Natural killer cell treated with Interleukin-12 subunit alpha and Interleukin-12 subunit beta and Interleukin-15 and Interleukin-18, amount 100 ng/mL, for 72 hours (primary cell): ENCODE results near the gene SETD3. TPM values are rescaled to one million over a fixed set of nuclear protein-coding genes. Genes with fewer than 3 reads are reported as not detected.
A peak's percentile ranks its signal among the peaks of the same experiment; 100 is the strongest.

Source experiments
- ATAC-seq, 2 donors: fragments of 150-1000 bp; cut with Tn5 transposase in 1 of 2; sonication (Bioruptor Pico), chemical (Tn5 transposase) in 1 of 2; 2 replicates each; pipeline ENCODE4 v1.10.0; 2021
- DNase-seq: peaks from one replicate; pipeline ENCODE4 v3.0.0; 2022; ENCODE audit warnings: low spot score
- H3K27ac Mint-ChIP-seq, 2 donors: 1 replicate in 1 of 2; 2 replicates in 1 of 2; pipeline ENCODE4 v1.8.0; 2022; ENCODE audit warnings: mixed read lengths in 2 of 2, mild to moderate bottlenecking in 1 of 2, moderate library complexity in 1 of 2
- H3K27me3 Mint-ChIP-seq, 2 donors: 1 replicate in 1 of 2; 2 replicates in 1 of 2; pipeline ENCODE4 v1.8.0; 2022; ENCODE audit warnings: mixed read lengths in 2 of 2
- H3K36me3 Mint-ChIP-seq: one replicate; pipeline ENCODE4 v1.8.0; 2022; ENCODE audit warnings: mixed read lengths
- H3K4me1 Mint-ChIP-seq, 2 donors: 1 replicate in 1 of 2; 2 replicates in 1 of 2; pipeline ENCODE4 v1.8.0; 2022; ENCODE audit warnings: low read depth in 2 of 2, mixed read lengths in 2 of 2, mild to moderate bottlenecking in 1 of 2
- H3K4me3 Mint-ChIP-seq: one replicate; pipeline ENCODE4 v1.8.0; 2022; ENCODE audit warnings: mixed read lengths
- H3K9me3 Mint-ChIP-seq: 2 replicates; pipeline ENCODE4 v1.8.0; 2022; ENCODE audit warnings: mixed read lengths
- total RNA-seq, 2 donors: library from RNA; stranded (reverse); gene quantifications; one replicate each; pipeline ENCODE4 v1.2.3, GENCODE V29; 2022

SETD3 gene
- total RNA-seq, 2 donors from 2014 or later, result 80.6 to 96.7 TPM

- H3K4me3 Mint-ChIP-seq, result no peak overlapping the region
- H3K4me1 Mint-ChIP-seq, result peaks cover 37 to 47% of the 10 kb centered on the region in 2 donors
- H3K27ac Mint-ChIP-seq, result peak overlapping the region in 1 of 2 donors; percentile 20
- ATAC-seq, result no peak
- no peak for DNase-seq
- no peaks in the 10 kb centered on the region for H3K36me3 Mint-ChIP-seq
- H3K9me3 Mint-ChIP-seq, result no peaks in the 10 kb centered on the region
- H3K27me3 Mint-ChIP-seq, result no peaks in the 10 kb centered on the region
Measured at GRCh38 chr14:99484106-99484505, 3.4 kb upstream of the SETD3 start.

DNA sequence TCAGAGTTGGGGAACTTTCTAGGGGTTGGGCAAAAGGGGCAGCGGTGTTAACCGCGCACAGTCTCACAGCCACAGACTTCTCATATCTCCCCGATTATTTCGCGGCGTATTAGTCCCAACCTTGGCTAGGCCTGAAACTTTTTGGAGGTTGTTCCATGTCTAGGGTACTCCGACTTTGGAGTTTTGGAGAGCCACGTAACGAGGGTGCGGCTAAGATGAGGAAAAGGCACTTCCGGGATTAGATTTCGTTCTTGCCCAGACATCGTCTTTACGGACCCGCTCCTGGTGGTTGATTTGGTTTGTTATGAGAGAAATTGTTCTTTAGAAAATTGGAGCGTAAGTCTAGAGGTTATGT lies 1.1 kb upstream of the SETD3 start:
- DNase-seq, result no peak

GRCh38 chr14:99480917-99481744 lies 472 bp upstream of the SETD3 start, which contains the start of gene CCNK:
Gene CCNK (plus strand): TSS chr14:99481409. CDS start chr14:99492678, 11,269 bp downstream.
- DNase-seq (peak; percentile 100), ATAC-seq (peak; percentile 94 to 96)
- Mint-ChIP-seq H3K4me3 (peak within 1 kb of the TSS; percentile 89), H3K9me3 (no peaks in the 10 kb centered on the region), H3K27me3 (no peaks in the 10 kb centered on the region), H3K27ac (peak within 1 kb of the TSS; percentile 91 to 97), H3K4me1 (peaks cover 45 to 51% of the 10 kb centered on the region in 2 donors), H3K36me3 (no peaks in the 10 kb centered on the region)

More for the DNA sequence above, 1.1 kb upstream of the SETD3 start:
- no peak for ATAC-seq
- Mint-ChIP-seq H3K9me3 (no peaks in the 10 kb centered on the region), H3K4me3 (peak overlapping the region; percentile 89), H3K27ac (peak overlapping the region; percentile 91 to 97), H3K27me3 (no peaks in the 10 kb centered on the region), H3K4me1 (peaks cover 51 to 54% of the 10 kb centered on the region in 2 donors), H3K36me3 (no peaks in the 10 kb centered on the region)

DNA sequence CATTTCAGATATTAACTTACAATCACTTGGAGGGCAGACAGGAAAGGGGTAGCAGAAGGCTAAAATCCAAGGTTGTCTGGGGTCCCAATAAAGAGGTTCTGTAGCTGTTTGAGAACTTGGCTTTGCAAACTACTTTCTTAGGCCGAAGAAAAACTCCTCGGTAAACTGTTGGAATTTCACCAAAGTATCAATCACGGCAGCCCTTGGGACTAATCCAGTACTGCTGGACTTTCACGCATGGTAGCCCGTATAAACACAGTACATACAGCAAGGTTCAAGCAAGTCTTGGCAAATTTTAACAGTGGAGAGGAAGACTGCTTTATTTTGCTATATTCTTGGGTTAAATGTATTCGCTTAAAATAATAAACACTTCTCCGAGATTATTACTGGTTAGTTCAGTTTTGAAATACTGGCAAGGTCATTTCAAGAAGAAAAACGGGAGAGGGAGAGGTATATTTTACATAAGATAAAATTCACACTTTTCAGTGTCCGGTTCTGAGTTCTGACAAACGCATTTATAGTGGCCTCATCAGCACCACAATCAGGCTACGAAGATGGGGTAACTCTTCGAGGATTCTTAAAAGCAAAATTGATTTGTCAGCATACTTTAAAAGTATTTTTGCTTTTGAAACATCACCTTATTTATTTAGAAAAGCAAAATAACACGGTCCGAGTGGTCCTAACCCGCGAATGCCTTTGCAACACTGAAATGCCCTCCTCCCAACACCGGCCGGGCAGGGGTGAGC lies 1.3 kb downstream of the SETD3 start:
- H3K27ac Mint-ChIP-seq, result peak overlapping the region; percentile 57 to 87
- ATAC-seq, result no peak
- H3K27me3 Mint-ChIP-seq, result no peaks in the 10 kb centered on the region
- H3K9me3 Mint-ChIP-seq, result no peaks in the 10 kb centered on the region
- H3K4me1 Mint-ChIP-seq, result peaks cover 53% of the 10 kb centered on the region in 2 donors
- H3K4me3 Mint-ChIP-seq, result peak overlapping the region; percentile 88
- DNase-seq, result no peak
- H3K36me3 Mint-ChIP-seq, result no peaks in the 10 kb centered on the region

- no peaks in the 10 kb centered on the region for H3K36me3 Mint-ChIP-seq
- no peaks in the 10 kb centered on the region for H3K27me3 Mint-ChIP-seq
- no peaks in the 10 kb centered on the region for H3K9me3 Mint-ChIP-seq
- peaks cover 42 to 50% of the 10 kb centered on the region in 2 donors for H3K4me1 Mint-ChIP-seq
- DNase-seq (no peak), ATAC-seq (no peak)
- peak overlapping the region; percentile 57 to 87 for H3K27ac Mint-ChIP-seq
- peak overlapping the region; percentile 88 for H3K4me3 Mint-ChIP-seq
Measured at GRCh38 chr14:99478128-99478527, 2.5 kb downstream of the SETD3 start.

DNA sequence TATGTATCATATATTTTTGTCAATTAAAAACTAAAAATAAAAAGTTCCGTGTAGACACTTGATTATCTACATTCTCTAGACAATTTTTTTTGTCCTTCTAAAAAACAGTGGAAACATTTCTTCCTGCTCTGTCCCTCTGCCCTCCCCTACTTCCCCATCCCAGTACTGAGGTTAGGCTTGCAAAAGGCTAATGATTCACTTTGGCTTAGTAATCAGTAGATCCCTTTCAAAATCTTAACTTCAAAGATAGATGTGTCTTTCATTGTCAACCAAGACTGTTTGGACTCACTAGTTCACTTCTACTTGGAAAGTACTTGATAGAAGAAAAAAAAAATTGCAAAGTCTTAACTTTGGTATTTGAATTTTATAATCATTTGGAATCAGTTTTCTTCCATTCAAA lies 3.8 kb downstream of the SETD3 start:
- H3K4me1 Mint-ChIP-seq, result peaks cover 35 to 47% of the 10 kb centered on the region in 2 donors
- no peak for DNase-seq
- no peaks in the 10 kb centered on the region for H3K36me3 Mint-ChIP-seq
- H3K27me3 Mint-ChIP-seq, result no peaks in the 10 kb centered on the region
- H3K27ac Mint-ChIP-seq, result peak overlapping the region in 1 of 2 donors; percentile 61
- no peak for ATAC-seq
- H3K4me3 Mint-ChIP-seq, result no peak overlapping the region
- H3K9me3 Mint-ChIP-seq, result no peaks in the 10 kb centered on the region

DNA sequence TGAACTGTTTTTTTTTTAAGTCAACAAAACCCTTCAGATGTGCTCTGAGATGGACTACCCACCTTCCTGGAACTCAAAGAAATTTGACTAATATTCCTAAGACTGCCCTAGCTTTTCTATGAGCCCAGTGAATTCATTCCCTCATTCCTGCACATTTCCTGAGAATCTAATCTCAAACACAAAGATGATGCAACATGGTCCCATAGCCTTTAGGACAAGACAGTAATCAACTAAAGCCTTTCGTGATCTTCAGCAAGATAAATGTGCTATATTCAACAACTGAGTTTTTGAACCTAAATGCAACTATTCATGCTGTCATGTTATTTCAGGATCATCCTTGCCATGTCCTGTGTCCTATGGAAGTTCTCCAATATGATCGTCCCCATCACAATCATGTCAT lies 5.0 kb downstream of the SETD3 start:
- DNase-seq, result no peak
- no peak for ATAC-seq
- Mint-ChIP-seq H3K27me3 (no peaks in the 10 kb centered on the region), H3K4me1 (peaks cover 43 to 51% of the 10 kb centered on the region in 2 donors), H3K27ac (no peak overlapping the region), H3K4me3 (no peak overlapping the region), H3K36me3 (no peaks in the 10 kb centered on the region), H3K9me3 (no peaks in the 10 kb centered on the region)

GRCh38 chr14:99475179-99475578 lies 5.5 kb downstream of the SETD3 start:
- H3K27me3 Mint-ChIP-seq, result no peaks in the 10 kb centered on the region
- H3K36me3 Mint-ChIP-seq, result no peaks in the 10 kb centered on the region
- H3K27ac Mint-ChIP-seq, result no peak overlapping the region
- ATAC-seq (no peak), DNase-seq (no peak)
- H3K9me3 Mint-ChIP-seq, result no peaks in the 10 kb centered on the region
- no peak overlapping the region for H3K4me3 Mint-ChIP-seq
- peaks cover 48 to 53% of the 10 kb centered on the region in 2 donors for H3K4me1 Mint-ChIP-seq

DNA sequence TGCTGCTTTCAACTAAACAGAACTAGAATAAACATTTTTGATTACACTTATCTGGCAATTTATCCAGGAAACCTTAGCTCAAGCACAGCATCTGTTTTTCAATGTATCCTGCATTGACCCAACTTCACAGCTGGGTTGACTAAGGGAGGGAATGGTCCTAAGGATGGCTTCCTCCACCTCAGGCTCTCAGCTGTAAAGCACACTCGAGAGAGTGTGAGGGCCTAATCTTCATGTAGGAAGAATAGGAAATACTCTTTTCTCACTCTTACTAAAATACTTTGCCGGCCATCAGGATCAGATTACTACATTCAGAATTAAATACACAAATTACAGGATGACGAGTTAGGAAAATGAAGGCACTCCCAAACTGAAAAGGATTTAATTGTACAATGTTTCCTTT lies 7.2 kb downstream of the SETD3 start:
- no peak for DNase-seq
- H3K36me3 Mint-ChIP-seq, result no peaks in the 10 kb centered on the region
- peaks cover 55 to 59% of the 10 kb centered on the region in 2 donors for H3K4me1 Mint-ChIP-seq
- no peak for ATAC-seq
- peak overlapping the region in 1 of 2 donors; percentile 23 for H3K27ac Mint-ChIP-seq
- no peak overlapping the region for H3K4me3 Mint-ChIP-seq
- H3K9me3 Mint-ChIP-seq, result no peaks in the 10 kb centered on the region
- H3K27me3 Mint-ChIP-seq, result no peaks in the 10 kb centered on the region

DNA sequence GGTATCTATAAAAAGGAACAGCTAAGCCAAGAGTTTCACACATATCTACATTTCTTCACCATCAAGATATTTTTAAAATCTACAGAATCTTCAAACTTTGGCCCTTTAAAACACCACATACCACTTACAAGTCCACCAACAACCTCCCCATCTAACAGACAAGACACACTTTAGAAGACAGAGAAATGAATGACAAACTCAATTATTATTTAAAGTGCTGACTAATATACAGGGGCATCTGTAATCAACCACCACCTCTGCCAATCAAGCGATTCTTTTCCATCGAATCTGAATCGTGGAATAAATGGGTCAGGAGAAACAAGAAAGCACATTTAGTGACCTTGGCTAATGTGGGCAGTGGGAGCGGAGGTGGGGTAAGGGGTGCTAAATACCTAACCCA lies 7.7 kb downstream of the SETD3 start:
- no peak for ATAC-seq
- no peaks in the 10 kb centered on the region for H3K36me3 Mint-ChIP-seq
- peak overlapping the region in 1 of 2 donors; percentile 27 for H3K27ac Mint-ChIP-seq
- no peak overlapping the region for H3K4me3 Mint-ChIP-seq
- peaks cover 55 to 59% of the 10 kb centered on the region in 2 donors for H3K4me1 Mint-ChIP-seq
- H3K9me3 Mint-ChIP-seq, result no peaks in the 10 kb centered on the region
- DNase-seq, result no peak
- no peaks in the 10 kb centered on the region for H3K27me3 Mint-ChIP-seq

DNA sequence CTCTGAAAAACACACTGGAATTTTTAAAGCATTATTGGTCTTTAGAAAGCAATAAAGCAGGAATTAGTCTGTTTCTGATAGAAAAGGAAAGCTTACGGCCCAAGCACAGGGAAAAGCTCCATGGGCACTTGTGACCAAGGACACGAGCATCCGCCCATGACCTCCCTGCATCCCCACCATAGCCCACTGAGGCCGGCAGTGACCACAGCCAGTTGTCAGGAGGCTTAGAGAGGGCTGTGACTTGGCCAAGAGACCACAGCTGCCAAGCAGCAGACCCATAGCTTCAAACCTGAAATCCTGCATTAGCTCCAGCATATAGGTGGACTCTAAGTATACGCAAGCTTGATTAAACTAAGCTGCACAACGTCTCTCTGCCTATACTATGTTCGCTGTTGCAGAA lies 8.9 kb downstream of the SETD3 start:
- Mint-ChIP-seq H3K4me3 (no peak overlapping the region), H3K36me3 (no peaks in the 10 kb centered on the region), H3K9me3 (no peaks in the 10 kb centered on the region), H3K27ac (no peak overlapping the region), H3K27me3 (no peaks in the 10 kb centered on the region), H3K4me1 (peaks cover 59 to 63% of the 10 kb centered on the region in 2 donors)
- DNase-seq (no peak), ATAC-seq (no peak)

DNA sequence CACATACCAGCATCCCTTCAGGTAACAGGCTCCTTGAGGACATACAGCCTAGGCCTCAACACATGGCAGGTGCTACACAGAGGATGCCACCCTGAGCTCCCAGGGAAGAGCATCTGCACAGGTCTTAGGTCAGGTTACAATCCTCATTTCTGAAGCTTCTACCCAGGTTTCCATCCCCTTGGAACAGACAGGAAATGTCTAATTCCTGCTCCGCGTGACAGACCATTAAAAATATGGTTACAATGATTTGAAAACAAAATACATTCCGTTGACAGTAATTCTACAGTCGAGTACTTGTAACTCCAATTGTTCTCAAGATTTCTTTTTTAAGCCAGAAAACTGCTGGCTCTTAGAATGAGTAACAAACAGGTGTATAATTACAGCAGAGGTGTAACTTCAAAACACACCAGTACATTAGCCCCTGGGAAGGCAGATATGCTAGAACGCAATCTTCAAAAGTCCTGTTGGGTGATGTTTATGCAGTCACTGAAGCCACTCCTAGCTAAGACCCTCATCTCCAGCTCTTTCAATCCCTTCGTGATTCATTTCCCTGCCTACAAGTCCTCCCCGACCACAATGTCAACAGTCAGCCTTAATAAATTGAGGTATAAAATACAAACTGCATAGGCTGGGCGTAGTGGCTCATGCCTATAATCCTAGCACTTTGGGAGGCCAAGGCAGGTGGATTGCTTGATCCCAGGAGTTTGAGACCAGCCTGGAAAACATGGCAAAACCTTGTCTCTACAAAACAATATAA lies 11.6 kb downstream of the SETD3 start:
- H3K9me3 Mint-ChIP-seq, result no peaks in the 10 kb centered on the region
- peaks cover 69% of the 10 kb centered on the region in 2 donors for H3K4me1 Mint-ChIP-seq
- peak overlapping the region; percentile 13 to 81 for H3K27ac Mint-ChIP-seq
- no peaks in the 10 kb centered on the region for H3K27me3 Mint-ChIP-seq
- H3K36me3 Mint-ChIP-seq, result no peaks in the 10 kb centered on the region
- ATAC-seq, result no peak
- peak overlapping the region; percentile 41 for H3K4me3 Mint-ChIP-seq
- no peak for DNase-seq

- ATAC-seq (peak; percentile 46 to 67), DNase-seq (no peak)
- H3K9me3 Mint-ChIP-seq, result no peaks in the 10 kb centered on the region
- peaks cover 71 to 77% of the 10 kb centered on the region in 2 donors for H3K4me1 Mint-ChIP-seq
- H3K36me3 Mint-ChIP-seq, result peaks cover 6% of the 10 kb centered on the region
- no peaks in the 10 kb centered on the region for H3K27me3 Mint-ChIP-seq
- H3K4me3 Mint-ChIP-seq, result peak overlapping the region; percentile 41
- peak overlapping the region; percentile 13 to 81 for H3K27ac Mint-ChIP-seq
Measured at GRCh38 chr14:99468081-99468480, 12.6 kb downstream of the SETD3 start.
